ENCODE measurements around the gene NR5A1. TPM values are rescaled to one million over a fixed set of nuclear protein-coding genes. Genes with fewer than 3 reads are reported as not detected.

Gene NR5A1
- total and polyA plus RNA-seq, 10 of the 15 experiments (the other 5 are each of a cell fraction or from before 2014, with no cell fraction given) = 0.06 to 0.24 (median 0.08) TPM; not detected in 5

DNA sequence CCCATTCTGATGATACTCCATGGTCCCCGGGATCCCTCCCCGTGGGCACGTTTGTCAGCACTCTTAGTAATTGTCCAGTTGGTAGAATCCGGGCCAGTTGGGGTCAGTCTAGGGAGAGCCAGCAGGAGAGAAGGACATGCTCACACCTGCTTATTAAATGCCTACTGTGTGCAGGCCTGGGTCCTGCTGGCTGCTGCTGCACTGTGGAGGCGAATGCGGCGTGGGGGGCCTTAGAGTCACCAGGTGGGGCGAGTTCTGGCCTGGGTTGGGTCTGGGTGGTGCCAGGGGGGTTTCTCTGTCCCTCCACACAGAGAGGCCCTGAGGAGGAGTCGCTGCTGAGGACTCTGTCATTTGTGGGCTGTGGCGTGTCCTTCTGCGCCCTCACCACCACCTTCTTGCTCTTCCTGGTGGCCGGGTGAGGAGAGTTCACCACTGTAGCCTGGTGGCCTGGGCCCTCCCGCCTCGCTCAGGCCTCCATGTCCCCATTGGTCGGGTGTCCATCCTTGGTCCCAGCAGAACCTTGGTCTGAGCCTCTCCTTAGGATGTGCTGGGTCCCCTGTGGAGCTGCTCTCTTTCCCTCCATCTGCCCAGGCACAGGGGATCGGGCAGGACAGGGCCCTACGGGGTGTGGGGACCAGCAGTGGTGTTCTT, 39.7 kb downstream of the NR5A1 start (continued):
- TF ChIP-seq, protein P1, sequence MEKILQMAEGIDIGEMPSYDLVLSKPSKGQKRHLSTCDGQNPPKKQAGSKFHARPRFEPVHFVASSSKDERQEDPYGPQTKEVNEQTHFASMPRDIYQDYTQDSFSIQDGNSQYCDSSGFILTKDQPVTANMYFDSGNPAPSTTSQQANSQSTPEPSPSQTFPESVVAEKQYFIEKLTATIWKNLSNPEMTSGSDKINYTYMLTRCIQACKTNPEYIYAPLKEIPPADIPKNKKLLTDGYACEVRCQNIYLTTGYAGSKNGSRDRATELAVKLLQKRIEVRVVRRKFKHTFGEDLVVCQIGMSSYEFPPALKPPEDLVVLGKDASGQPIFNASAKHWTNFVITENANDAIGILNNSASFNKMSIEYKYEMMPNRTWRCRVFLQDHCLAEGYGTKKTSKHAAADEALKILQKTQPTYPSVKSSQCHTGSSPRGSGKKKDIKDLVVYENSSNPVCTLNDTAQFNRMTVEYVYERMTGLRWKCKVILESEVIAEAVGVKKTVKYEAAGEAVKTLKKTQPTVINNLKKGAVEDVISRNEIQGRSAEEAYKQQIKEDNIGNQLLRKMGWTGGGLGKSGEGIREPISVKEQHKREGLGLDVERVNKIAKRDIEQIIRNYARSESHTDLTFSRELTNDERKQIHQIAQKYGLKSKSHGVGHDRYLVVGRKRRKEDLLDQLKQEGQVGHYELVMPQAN (conservative IDR thresholded peaks at IDR 0.05) = no peak
- TF ChIP-seq BRCA1 (IDR thresholded peaks at IDR 0.05; ENCODE audit: low read depth, low read length) (no peak), SMARCA5 (IDR thresholded peaks at IDR 0.05) (no peak)
- TF ChIP-seq, protein P2, sequence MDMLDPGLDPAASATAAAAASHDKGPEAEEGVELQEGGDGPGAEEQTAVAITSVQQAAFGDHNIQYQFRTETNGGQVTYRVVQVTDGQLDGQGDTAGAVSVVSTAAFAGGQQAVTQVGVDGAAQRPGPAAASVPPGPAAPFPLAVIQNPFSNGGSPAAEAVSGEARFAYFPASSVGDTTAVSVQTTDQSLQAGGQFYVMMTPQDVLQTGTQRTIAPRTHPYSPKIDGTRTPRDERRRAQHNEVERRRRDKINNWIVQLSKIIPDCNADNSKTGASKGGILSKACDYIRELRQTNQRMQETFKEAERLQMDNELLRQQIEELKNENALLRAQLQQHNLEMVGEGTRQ (IDR thresholded peaks at IDR 0.05; ENCODE audit: borderline replicate concordance, low read depth, low read length) = no peak
- TF ChIP-seq, protein P3, sequence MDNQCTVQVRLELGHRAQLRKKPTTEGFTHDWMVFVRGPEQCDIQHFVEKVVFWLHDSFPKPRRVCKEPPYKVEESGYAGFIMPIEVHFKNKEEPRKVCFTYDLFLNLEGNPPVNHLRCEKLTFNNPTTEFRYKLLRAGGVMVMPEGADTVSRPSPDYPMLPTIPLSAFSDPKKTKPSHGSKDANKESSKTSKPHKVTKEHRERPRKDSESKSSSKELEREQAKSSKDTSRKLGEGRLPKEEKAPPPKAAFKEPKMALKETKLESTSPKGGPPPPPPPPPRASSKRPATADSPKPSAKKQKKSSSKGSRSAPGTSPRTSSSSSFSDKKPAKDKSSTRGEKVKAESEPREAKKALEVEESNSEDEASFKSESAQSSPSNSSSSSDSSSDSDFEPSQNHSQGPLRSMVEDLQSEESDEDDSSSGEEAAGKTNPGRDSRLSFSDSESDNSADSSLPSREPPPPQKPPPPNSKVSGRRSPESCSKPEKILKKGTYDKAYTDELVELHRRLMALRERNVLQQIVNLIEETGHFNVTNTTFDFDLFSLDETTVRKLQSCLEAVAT (IDR thresholded peaks at IDR 0.05) = no peak

DNA sequence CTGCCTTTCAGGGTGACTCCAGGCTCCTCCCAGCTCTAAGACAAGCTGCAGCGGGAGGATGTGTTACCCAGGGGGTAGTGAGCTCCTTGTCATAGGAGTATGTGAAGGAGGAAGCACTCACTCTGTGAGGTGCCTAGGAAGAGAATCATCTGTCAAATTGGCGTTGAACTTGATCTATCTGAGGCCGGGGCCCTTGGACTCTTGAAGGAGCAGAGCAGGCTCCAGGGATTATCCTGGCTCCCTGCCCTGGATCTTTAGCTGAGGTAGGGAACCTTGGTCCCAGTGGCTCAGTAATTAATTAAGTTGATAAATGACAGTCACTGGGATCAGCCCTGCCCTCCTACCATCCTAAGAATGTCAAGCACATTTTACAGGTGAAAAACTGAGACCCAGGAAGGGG, 41.5 kb downstream of the NR5A1 start:
- DNase-seq (ENCODE audit: low read depth, low spot score) = no peak

More for the DNA sequence above, 41.5 kb downstream of the NR5A1 start:
- ATAC-seq (no peak), FAIRE-seq (no peak)
- Histone ChIP-seq H3K79me2 (ENCODE audit: control insufficient read depth, insufficient read depth, low read length) (no peaks in the 10 kb centered on the region), H4K20me1 (ENCODE audit: control insufficient read depth, insufficient read depth) (no peaks in the 10 kb centered on the region), H3K4me2 (ENCODE audit: control insufficient read depth, insufficient read depth) (no peak overlapping the region), H3K27me3 (replicated peaks in 1 of 2; ENCODE audit: control insufficient read depth in 2 of 2, insufficient read depth in 2 of 2, low read length in 1 of 2) (no peaks in the 10 kb centered on the region), H3K36me3 (ENCODE audit: control insufficient read depth in 2 of 2, insufficient read depth in 2 of 2, low read length in 1 of 2) (no peaks in the 10 kb centered on the region), H3K27ac (ENCODE audit: control insufficient read depth, insufficient read depth) (no peak overlapping the region), H3K9me3 (replicated peaks; ENCODE audit: control insufficient read depth, insufficient read depth, low read length) (no peaks in the 10 kb centered on the region), H3K4me1 (ENCODE audit: control insufficient read depth, insufficient read depth, low read length) (no peaks in the 10 kb centered on the region), H3K4me3 (no peak overlapping the region), H2AFZ (ENCODE audit: control insufficient read depth, low read depth, low read length) (no peak overlapping the region), H3K9ac (ENCODE audit: control insufficient read depth, insufficient read depth, low read length) (no peak overlapping the region)
- 23% methylated on average over 3 of the region's 3 CpGs for WGBS (ENCODE audit: insufficient coverage, insufficient replicate concordance, low lambda C conversion rate, missing lambda C conversion rate)
- CTCF ChIA-PET = interaction anchor here (0.6 to 1.0 kb wide), 3 partner anchors 24 to 114 kb away, joined by 3 read pairs; no protein-coding TSS in a partner anchor
- RAD21 ChIA-PET (ENCODE audit: unreplicated experiment) = no interaction called here
- intact Hi-C loops (cut with micrococcal nuclease; ENCODE audit: unreplicated experiment) = no loop called here
- SMC1A ChIA-PET (ENCODE audit: uncharacterized antibody, unreplicated experiment) = no interaction called here
- TF ChIP-seq RAD21 (IDR thresholded peaks at IDR 0.05; ENCODE audit: insufficient read depth, low read depth, low read length) (no peak), TCF12 (IDR thresholded peaks at IDR 0.05; ENCODE audit: low read depth, low read length) (no peak), HDAC2 (IDR thresholded peaks at IDR 0.05) (no peak), IKZF2 (IDR thresholded peaks at IDR 0.05) (no peak)
- TF ChIP-seq, protein P4, sequence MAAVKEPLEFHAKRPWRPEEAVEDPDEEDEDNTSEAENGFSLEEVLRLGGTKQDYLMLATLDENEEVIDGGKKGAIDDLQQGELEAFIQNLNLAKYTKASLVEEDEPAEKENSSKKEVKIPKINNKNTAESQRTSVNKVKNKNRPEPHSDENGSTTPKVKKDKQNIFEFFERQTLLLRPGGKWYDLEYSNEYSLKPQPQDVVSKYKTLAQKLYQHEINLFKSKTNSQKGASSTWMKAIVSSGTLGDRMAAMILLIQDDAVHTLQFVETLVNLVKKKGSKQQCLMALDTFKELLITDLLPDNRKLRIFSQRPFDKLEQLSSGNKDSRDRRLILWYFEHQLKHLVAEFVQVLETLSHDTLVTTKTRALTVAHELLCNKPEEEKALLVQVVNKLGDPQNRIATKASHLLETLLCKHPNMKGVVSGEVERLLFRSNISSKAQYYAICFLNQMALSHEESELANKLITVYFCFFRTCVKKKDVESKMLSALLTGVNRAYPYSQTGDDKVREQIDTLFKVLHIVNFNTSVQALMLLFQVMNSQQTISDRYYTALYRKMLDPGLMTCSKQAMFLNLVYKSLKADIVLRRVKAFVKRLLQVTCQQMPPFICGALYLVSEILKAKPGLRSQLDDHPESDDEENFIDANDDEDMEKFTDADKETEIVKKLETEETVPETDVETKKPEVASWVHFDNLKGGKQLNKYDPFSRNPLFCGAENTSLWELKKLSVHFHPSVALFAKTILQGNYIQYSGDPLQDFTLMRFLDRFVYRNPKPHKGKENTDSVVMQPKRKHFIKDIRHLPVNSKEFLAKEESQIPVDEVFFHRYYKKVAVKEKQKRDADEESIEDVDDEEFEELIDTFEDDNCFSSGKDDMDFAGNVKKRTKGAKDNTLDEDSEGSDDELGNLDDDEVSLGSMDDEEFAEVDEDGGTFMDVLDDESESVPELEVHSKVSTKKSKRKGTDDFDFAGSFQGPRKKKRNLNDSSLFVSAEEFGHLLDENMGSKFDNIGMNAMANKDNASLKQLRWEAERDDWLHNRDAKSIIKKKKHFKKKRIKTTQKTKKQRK (IDR thresholded peaks at IDR 0.05; ENCODE audit: low read depth, low read length) = no peak
- TF ChIP-seq, protein P5, sequence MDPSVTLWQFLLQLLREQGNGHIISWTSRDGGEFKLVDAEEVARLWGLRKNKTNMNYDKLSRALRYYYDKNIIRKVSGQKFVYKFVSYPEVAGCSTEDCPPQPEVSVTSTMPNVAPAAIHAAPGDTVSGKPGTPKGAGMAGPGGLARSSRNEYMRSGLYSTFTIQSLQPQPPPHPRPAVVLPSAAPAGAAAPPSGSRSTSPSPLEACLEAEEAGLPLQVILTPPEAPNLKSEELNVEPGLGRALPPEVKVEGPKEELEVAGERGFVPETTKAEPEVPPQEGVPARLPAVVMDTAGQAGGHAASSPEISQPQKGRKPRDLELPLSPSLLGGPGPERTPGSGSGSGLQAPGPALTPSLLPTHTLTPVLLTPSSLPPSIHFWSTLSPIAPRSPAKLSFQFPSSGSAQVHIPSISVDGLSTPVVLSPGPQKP (IDR thresholded peaks at IDR 0.05; ENCODE audit: low read depth, low read length) = no peak
- BruUV-seq (replicated peaks) = no TSS peak
- in situ Hi-C loops (cut with MboI) = no loop called here
- POLR2A ChIA-PET = no interaction called here
